T follicular helper cell (primary cell): ENCODE results near the gene SCFD1.

Source experiments
- DNase-seq: peaks from one replicate; pipeline ENCODE4 v3.0.0-alpha.2; 2020; ENCODE audit warnings: low read depth

SCFD1 gene

DNA sequence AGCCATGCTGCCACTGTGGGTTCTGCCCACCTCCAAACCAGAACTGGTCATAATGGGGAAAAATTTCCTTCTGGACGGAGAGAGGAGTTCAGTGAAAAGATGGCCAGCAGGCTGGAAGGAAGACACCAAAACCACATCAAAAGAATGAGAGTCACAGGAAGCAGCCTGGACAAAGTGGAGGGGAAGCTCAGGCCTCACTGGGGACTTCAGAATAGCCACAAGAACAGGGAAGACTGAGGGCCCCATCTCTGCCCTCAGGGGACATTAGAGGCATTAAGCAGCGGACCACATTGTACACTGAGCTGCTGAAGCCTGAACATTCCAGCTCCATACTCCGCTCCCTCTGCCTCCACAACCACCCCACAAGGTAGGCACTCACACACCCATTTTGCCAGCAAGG, 132.7 kb downstream of the SCFD1 start:
- DNase-seq: no peak

DNA sequence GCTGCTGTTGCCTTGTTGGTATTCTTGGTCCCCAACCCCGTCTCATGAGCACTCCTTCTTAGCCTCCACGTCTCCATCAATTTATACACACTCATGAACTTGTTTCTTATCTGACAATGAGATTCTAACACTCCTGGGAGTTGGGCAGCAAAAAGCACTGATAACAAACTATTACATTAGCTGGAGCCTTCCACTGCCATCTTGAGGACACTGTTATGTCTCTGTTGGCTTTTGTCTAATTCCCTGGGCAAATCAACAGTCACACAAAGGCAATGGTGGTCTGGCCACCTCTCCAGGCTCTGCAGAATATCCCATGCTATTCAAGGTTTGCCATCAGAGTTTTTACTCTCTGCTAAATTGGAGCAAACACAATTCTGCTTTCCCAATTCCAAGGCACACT, 134.5 kb downstream of the SCFD1 start:
- no peak for DNase-seq

DNA sequence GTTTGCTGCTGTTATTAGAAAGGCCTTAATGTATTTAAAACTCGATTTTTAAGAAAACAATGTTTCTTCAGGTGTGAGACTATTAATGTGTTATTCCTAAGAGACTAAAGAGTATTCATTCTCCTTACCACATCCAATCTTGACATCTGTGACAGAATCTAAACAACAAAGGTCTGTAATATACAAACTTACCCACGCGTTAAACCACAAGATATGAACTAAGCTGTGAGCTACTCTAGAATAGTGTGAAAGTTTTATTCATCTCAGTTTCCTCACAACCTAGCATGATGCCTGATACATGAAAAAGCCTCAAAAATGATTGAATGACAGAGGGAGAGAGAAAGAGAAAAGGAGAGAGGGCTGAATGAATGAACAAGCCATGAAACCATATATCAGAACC, 135.0 kb downstream of the SCFD1 start:
- no peak for DNase-seq

DNA sequence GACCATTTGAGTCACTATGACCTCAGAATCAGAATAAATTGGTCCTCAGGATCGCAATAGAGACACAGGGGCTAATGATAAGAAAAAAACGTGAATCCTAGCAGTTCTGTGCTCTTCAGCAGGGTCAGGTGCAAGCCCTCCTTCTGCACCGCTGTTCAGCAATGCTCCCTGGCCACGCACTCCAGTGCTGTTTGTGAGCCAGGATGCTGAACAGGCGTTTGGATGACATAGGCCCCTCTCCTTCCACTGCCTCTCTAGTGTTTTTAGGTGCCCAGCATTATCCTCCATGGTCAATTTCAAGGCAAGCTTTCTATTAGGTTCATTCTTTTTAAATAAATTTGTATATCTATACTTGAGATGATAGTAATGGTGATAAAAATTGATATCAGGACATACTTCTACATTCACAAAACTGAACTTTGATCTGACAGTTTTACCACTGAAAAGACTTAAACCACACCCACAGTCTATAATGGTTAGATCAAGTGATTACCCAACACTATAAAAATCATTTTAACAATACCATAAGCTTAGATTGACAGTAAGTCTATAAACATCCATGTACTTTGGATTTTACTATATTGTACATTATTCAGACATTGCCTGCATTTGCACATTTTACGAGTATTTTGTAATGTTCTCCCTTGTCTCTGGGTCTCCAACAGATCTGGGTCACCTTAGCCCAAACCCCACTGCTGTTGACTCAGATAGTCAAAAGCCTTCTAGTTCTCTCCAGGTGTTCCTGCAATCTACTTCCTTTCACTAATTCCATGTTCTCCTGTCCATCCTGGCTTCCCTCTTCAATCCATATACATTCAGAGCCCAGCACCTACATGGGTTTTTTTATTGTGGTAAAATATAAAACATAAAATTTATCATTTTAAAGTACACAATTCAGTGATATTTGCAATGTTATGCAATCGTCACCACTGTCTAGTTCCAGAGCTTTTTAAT, 137.3 kb downstream of the SCFD1 start:
- DNase-seq: no peak

DNA sequence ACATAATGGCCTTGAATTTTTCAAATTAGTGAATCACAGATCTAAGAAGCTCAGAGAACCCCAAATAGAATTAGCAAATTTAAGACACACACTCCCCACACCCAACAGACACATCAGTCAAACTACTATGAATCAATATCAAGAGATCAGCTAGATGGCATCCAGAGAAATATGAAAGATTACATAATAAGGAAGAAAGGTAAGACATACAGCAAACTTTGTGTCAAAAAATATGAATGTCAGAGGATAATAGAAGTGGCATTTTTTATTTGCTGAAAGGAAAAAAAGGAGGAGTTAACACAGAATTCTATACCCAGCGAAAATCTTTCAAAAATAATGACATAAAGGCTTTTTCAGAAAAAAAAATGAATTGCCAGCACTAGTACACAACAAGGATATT, 141.8 kb downstream of the SCFD1 start:
- no peak for DNase-seq

DNA sequence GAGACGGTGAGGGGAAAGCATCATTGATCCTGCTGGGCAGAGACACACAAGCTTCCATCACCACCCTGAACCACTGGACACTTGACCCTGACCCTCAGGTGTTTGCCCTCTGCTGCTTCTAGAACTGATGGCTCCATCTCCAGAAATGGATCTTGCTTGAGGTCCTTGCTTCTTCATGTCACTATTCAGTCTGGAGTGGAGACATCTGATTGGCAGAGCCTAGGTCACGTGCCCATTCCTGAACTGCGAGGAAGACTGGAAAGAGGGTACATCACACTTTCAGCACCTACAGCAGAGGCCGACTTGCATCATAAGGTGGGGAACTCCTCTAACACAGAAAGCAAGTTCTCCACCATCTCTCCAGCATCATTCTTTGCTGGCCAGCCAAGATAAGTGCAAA, 145.5 kb downstream of the SCFD1 start:
- no peak for DNase-seq

DNA sequence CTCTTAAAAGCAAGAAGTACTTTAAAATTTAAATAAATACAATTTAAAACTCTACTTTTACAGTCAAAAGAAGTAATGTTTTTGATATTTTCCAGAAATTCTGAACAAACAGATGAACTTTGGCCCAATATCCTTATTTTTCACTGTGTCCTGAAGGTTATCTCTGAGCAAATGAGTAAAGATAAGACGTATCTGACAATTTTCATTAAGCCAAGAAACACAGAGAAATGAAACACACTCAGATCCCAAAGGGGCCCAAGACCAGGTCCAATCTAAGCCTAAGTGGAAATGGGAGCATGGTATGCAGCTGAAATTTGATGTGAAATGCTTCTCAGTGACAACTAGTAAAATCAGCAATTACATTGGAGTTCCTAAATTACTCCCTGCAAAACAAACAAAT, 146.7 kb downstream of the SCFD1 start:
- DNase-seq: no peak

GRCh38 chr14:30770376-30770775, 148.3 kb downstream of the SCFD1 start:
- no peak for DNase-seq

- DNase-seq: no peak
Measured at GRCh38 chr14:30771595-30771994, 149.5 kb downstream of the SCFD1 start.

GRCh38 chr14:30779210-30779609, 157.1 kb downstream of the SCFD1 start:
- DNase-seq: no peak
